ENCODE results near the gene BLTP3A.
A peak's percentile ranks its signal among the peaks of the same experiment; 100 is the strongest.

DNA sequence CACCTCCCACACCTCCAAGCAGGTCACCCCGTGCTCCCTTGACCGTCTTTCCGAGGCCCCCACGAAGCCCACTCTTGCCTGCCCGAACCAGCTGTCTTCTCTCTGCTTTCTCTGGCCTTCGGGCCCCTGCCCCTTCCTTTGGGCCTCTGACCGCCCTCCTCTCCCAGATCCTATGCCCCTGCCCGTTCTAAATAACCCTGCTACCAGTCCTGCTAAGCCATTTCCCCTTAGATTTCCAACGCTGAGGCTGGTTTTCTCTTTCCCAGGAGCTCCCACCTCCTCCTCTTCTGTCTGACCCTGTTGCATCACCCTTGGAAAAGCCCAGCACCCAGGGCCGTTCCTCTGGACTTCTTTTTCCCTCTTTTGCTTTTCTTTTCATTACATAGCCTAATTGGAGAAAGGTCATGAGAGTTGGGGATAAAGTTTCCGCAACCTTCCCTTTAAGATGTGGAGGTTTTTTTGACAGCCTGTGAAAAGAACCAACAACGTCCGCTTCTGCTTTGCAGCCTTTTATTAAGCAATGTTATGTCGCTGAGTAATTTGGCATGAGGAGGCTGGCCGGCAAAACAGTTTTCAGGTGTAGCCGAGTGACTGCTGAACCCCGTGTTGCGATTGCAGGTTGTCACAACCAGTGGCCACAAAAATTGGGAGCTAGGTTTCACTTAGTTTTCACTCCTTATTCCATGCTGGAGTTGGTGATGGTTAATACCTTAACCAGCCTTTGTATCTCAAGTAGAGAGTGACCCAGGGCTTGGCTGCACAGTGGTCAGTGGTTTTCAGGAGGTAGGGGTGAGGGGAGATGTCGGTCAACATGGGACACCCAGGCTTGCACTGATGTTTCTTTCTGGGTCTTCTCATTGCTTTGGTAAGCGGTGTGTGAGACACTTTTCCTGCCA lies 970 bp downstream of the BLTP3A start:
- TF ChIP-seq CTCF (IDR thresholded peaks at IDR 0.05) = no peak
- peak in 2 of 3 donors; percentile 27 to 29 for TF ChIP-seq POLR2A (IDR thresholded peaks at IDR 0.05)

All from body of pancreas (tissue), 4 donors.